CD4-positive, alpha-beta memory T cell (primary cell): ENCODE data around the gene HOXA10. TPM values are rescaled to one million over a fixed set of nuclear protein-coding genes. Genes with fewer than 3 reads are reported as not detected.

ENCODE experiments used
- CTCF ChIA-PET: fragments of 350-600 bp; sonication (Branson Sonifier 250); formaldehyde crosslinking; loops from one replicate; lab custom pipeline; 2021; ENCODE audit warnings: inconsistent platforms; ENCODE audit not compliant: partially characterized antibody; lab: Charles Lee
- POLR2A ChIA-PET: fragments of 350-600 bp; sonication (Branson Sonifier 250); formaldehyde crosslinking; loops from one replicate; lab custom pipeline; 2021; ENCODE audit not compliant: partially characterized antibody; lab: Charles Lee
- DNase-seq, 5 donors: peaks; one replicate each; pipeline versions ENCODE4 v3.0.0 to v3.0.0-alpha.2; 2020 to 2022; ENCODE audit warnings: mixed read lengths in 1 of 5
- H3K27ac ChIP-seq: one replicate; pipeline ENCODE4 v1.7.0; 2013; ENCODE audit warnings: low read depth, low read length
- H3K27me3 ChIP-seq: 2 replicates; pipeline ENCODE4 v1.7.0; 2013; ENCODE audit warnings: mild to moderate bottlenecking, low read length, moderate library complexity; ENCODE audit not compliant: insufficient read depth
- H3K36me3 ChIP-seq: 2 replicates; pipeline ENCODE4 v1.7.0; 2013; ENCODE audit warnings: mild to moderate bottlenecking, low read length, moderate library complexity; ENCODE audit not compliant: insufficient read depth
- H3K4me1 ChIP-seq: 2 replicates; pipeline ENCODE4 v1.7.0; 2013; ENCODE audit warnings: mild to moderate bottlenecking, low read length, moderate library complexity; ENCODE audit not compliant: insufficient read depth
- H3K4me3 ChIP-seq, 2 donors: one replicate each; pipeline ENCODE4 v1.7.0; 2013; ENCODE audit warnings: low read length in 2 of 2, mild to moderate bottlenecking in 1 of 2
- H3K9me3 ChIP-seq, 2 donors: one replicate each; pipeline ENCODE4 v1.7.0; 2013; ENCODE audit warnings: low read length in 2 of 2, control low read depth in 1 of 2; ENCODE audit not compliant: control insufficient read depth in 1 of 2
- H3K27ac Mint-ChIP-seq, 7 donors: one replicate each; pipeline ENCODE4 v1.8.0; 2020 to 2021; ENCODE audit warnings: mixed read lengths in 7 of 7, mild to moderate bottlenecking in 6 of 7, inconsistent platforms in 3 of 7, moderate library complexity in 3 of 7
- H3K27me3 Mint-ChIP-seq, 2 donors: one replicate each; pipeline ENCODE4 v1.8.0; 2020 to 2021; ENCODE audit warnings: mixed read lengths in 2 of 2
- H3K36me3 Mint-ChIP-seq, 2 donors: one replicate each; pipeline ENCODE4 v1.8.0; 2020 to 2021; ENCODE audit warnings: mixed read lengths in 2 of 2, inconsistent platforms in 1 of 2, mild to moderate bottlenecking in 1 of 2
- H3K4me1 Mint-ChIP-seq, 4 donors: one replicate each; pipeline ENCODE4 v1.8.0; 2020 to 2021; ENCODE audit warnings: mixed read lengths in 4 of 4, mild to moderate bottlenecking in 1 of 4
- H3K4me3 Mint-ChIP-seq, 8 donors: one replicate each; pipeline ENCODE4 v1.8.0; 2020 to 2021; ENCODE audit warnings: mixed read lengths in 8 of 8, mild to moderate bottlenecking in 7 of 8, moderate library complexity in 6 of 8, inconsistent platforms in 3 of 8
- H3K9me3 Mint-ChIP-seq, 8 donors: one replicate each; pipeline ENCODE4 v1.8.0; 2020 to 2021; ENCODE audit warnings: mixed read lengths in 8 of 8, mild to moderate bottlenecking in 5 of 8, inconsistent platforms in 3 of 8, moderate library complexity in 1 of 8
- intact Hi-C: fragments of 100-400 bp; cut with micrococcal nuclease; formaldehyde crosslinking; loops from one replicate; pipeline ENCODE4 v1.15.1; 2023
- polyA plus RNA-seq, 2 donors: library from polyadenylated mRNA; unstranded; fragments of 300-500 nt; fragmentation: Illumina TruSeq; gene quantifications; one replicate each; pipeline ENCODE4 v1.2.3, GENCODE V29; 2021
- total RNA-seq, 2 experiments: library from RNA; stranded (reverse); gene quantifications; one replicate each; pipeline ENCODE4 v1.2.3, GENCODE V29; 2021

Gene HOXA10
- total and polyA plus RNA-seq, 4 experiments from 2014 or later = not detected

DNA sequence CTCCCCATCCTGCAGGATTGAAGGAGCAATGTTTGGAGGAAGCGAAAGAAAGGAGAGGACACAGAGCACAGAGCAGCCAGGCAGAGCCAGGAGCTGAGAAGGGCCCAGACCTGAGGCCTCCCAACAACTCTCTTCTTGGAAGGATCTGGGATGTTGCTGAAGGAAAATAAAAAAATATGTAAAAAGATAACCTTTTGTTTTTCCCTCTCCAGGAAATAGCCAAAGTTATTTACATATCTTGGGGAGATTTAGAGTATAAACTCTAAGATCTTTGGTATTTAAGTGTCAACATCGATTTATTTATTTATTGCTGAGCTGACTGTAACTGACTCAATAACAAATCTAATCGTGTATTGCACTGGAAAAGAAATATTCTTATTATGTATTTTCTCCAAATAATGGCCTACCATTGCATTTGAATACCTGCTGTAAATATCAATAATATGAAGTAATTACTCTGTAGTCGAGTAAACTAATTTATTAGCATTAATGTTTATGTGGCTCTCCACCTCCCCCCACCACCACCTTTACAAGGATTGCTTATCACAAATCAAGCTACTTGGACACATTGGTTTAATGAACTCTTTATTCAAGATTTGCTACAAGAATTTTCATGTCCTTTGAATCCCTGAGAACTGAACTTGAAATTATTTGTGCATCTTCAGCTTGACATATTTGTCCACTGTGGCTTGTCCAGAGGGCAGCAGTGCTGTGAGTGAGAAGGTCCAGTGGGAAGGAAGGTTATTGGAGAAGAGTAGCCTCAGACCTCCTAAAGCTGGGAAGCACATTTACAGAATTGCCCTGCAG lies 12.8 kb upstream of the HOXA10 start:
- peak overlapping the region in 7 of 8 donors; percentile 21 to 88 (median 76) for H3K4me3 Mint-ChIP-seq
- peaks cover 0 to 11% (median 1%) of the 10 kb centered on the region in 8 donors for H3K9me3 Mint-ChIP-seq
- CTCF ChIA-PET = interaction anchor here (0.9 to 4.9 kb wide), 8 partner anchors 8 to 822 kb away, joined by 3 to 38 read pairs (median 6); no protein-coding TSS in a partner anchor
- H3K27ac Mint-ChIP-seq = peak overlapping the region in 4 of 7 donors; percentile 15 to 89 (median 58)
- Histone ChIP-seq H3K4me3 (no peak overlapping the region), H3K27me3 (peaks cover 90% of the 10 kb centered on the region), H3K36me3 (no peaks in the 10 kb centered on the region), H3K4me1 (peaks cover 65% of the 10 kb centered on the region), H3K27ac (no peak overlapping the region), H3K9me3 (no peaks in the 10 kb centered on the region)
- intact Hi-C loops = no loop called here
- H3K4me1 Mint-ChIP-seq = peaks cover 28 to 77% (median 44%) of the 10 kb centered on the region in 4 donors
- H3K36me3 Mint-ChIP-seq = peaks cover 0 to 1% of the 10 kb centered on the region in 2 donors
- POLR2A ChIA-PET = interaction anchor here (1.0 to 3.1 kb wide), 5 partner anchors 9 to 987 kb away, joined by 3 to 9 read pairs (median 7); partner anchors contain the start of gene HOXA13
- no peak for DNase-seq
- H3K27me3 Mint-ChIP-seq = peaks cover 73 to 78% of the 10 kb centered on the region in 2 donors

DNA sequence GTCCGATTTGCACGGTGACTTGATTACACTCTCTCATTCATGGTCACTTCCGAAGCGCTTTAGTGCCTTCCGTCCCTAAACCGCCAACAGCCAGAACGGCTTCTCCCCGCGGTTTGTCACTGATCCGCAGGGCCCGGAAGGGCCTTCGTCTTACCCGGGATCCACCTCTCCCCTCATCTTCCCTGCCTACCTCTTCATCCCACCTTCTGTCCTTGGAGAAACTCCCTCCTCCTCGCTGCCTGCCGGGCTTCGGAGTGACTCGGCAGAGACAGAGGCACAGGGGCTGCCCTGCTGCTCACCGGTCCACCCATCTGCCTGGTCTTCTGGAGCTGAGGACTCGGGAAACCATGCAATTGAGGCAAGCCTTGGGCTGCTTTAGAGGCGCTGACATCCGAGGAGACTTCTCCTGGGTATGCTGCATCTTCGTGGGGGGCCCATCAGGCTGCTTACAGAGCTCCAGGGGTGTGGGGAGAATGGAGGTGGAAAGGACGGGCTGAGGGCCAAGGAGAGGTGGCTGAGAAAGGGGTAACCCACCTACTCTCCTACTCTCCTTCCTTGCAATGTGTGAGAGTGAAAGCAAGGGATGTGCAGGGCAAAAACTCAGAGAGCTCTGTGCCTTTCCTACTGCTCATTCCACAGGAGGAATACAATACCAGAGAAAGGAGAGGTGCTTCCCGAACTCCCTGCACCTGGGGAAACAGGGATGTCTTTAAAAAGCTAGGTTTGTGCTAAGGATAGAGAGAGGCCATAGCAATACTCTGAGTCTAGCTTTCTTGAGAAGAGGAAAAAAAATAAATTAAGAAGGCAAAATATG lies 11.9 kb upstream of the HOXA10 start:
- POLR2A ChIA-PET = interaction anchor here (1.0 to 3.1 kb wide), 5 partner anchors 9 to 986 kb away, joined by 3 to 9 read pairs (median 5); no protein-coding TSS in a partner anchor
- CTCF ChIA-PET = interaction anchor here (1.6 to 4.9 kb wide), 6 partner anchors 8 to 503 kb away, joined by 5 to 38 read pairs (median 8); no protein-coding TSS in a partner anchor
- H3K27ac ChIP-seq = no peak overlapping the region
- intact Hi-C loops = no loop called here
- no peak for DNase-seq
- H3K9me3 ChIP-seq = no peaks in the 10 kb centered on the region
- Mint-ChIP-seq H3K4me1 (peaks cover 28 to 70% (median 44%) of the 10 kb centered on the region in 4 donors), H3K9me3 (peaks cover 0 to 11% (median 1%) of the 10 kb centered on the region in 8 donors), H3K4me3 (peak overlapping the region; percentile 67 to 88 (median 77)), H3K27me3 (peaks cover 67 to 78% of the 10 kb centered on the region in 2 donors), H3K36me3 (peaks cover 0 to 1% of the 10 kb centered on the region in 2 donors), H3K27ac (peak overlapping the region in 6 of 7 donors; percentile 57 to 89 (median 68))
- H3K4me3 ChIP-seq = no peak overlapping the region
- H3K36me3 ChIP-seq = no peaks in the 10 kb centered on the region
- H3K4me1 ChIP-seq = peaks cover 59% of the 10 kb centered on the region
- peaks cover 82% of the 10 kb centered on the region for H3K27me3 ChIP-seq

- Histone ChIP-seq H3K27ac (no peak within 1 kb of the TSS), H3K27me3 (peaks cover 80% of the 10 kb centered on the region), H3K4me1 (peaks cover 59% of the 10 kb centered on the region), H3K9me3 (no peaks in the 10 kb centered on the region), H3K4me3 (peak within 1 kb of the TSS in 1 of 2 donors; percentile 39), H3K36me3 (no peaks in the 10 kb centered on the region)
- Mint-ChIP-seq H3K36me3 (peaks cover 0 to 1% of the 10 kb centered on the region in 2 donors), H3K27ac (peak within 1 kb of the TSS in 6 of 7 donors; percentile 64 to 89 (median 68)), H3K27me3 (peaks cover 65 to 74% of the 10 kb centered on the region in 2 donors), H3K9me3 (peaks cover 0 to 11% (median 1%) of the 10 kb centered on the region in 8 donors), H3K4me1 (peaks cover 29 to 63% (median 44%) of the 10 kb centered on the region in 4 donors), H3K4me3 (peak within 1 kb of the TSS; percentile 67 to 88 (median 77))
- ChIA-PET CTCF (interaction anchor here (0.5 to 1.6 kb wide), 4 partner anchors 9 to 577 kb away, joined by 3 to 8 read pairs (median 4); no protein-coding TSS in a partner anchor), POLR2A (interaction anchor here (0.9 to 3.1 kb wide), 5 partner anchors 10 to 17 kb away, joined by 3 to 9 read pairs (median 3); no protein-coding TSS in a partner anchor)
- intact Hi-C loops = no loop called here
- DNase-seq = no peak
Observed at GRCh38 chr7:27185013-27185853, 11.1 kb upstream of the HOXA10 start, which contains the start of gene HOXA11. Gene HOXA11, minus strand, starts transcription at chr7:27185232. Its CDS starts 88 bp downstream, at chr7:27185144.

- H3K9me3 Mint-ChIP-seq = peaks cover 0 to 11% (median 1%) of the 10 kb centered on the region in 8 donors
- Histone ChIP-seq H3K4me1 (peaks cover 60% of the 10 kb centered on the region), H3K36me3 (no peaks in the 10 kb centered on the region), H3K27me3 (peaks cover 77% of the 10 kb centered on the region), H3K27ac (no peak overlapping the region), H3K9me3 (no peaks in the 10 kb centered on the region), H3K4me3 (peak overlapping the region in 1 of 2 donors; percentile 39)
- POLR2A ChIA-PET = interaction anchor here (0.6 to 3.1 kb wide), 8 partner anchors 10 to 334 kb away, joined by 3 to 9 read pairs (median 3); partner anchors contain the start of gene HOXA10
- peak overlapping the region; percentile 64 to 88 (median 76) for H3K4me3 Mint-ChIP-seq
- H3K36me3 Mint-ChIP-seq = peaks cover 1 to 4% of the 10 kb centered on the region in 2 donors
- H3K27ac Mint-ChIP-seq = peak overlapping the region in 6 of 7 donors; percentile 3 to 89 (median 65)
- peaks cover 27 to 61% (median 44%) of the 10 kb centered on the region in 4 donors for H3K4me1 Mint-ChIP-seq
- CTCF ChIA-PET = interaction anchor here (0.5 to 1.6 kb wide), 4 partner anchors 12 to 576 kb away, joined by 3 to 8 read pairs (median 6); no protein-coding TSS in a partner anchor
- peaks cover 61 to 70% of the 10 kb centered on the region in 2 donors for H3K27me3 Mint-ChIP-seq
- peak in 1 of 5 donors; percentile 37 for DNase-seq
- intact Hi-C loops = loop anchor here (1.0 kb wide), 1 partner anchor 11 kb away; no protein-coding TSS in a partner anchor
Observed at GRCh38 chr7:27184337-27185012, 10.4 kb upstream of the HOXA10 start.

DNA sequence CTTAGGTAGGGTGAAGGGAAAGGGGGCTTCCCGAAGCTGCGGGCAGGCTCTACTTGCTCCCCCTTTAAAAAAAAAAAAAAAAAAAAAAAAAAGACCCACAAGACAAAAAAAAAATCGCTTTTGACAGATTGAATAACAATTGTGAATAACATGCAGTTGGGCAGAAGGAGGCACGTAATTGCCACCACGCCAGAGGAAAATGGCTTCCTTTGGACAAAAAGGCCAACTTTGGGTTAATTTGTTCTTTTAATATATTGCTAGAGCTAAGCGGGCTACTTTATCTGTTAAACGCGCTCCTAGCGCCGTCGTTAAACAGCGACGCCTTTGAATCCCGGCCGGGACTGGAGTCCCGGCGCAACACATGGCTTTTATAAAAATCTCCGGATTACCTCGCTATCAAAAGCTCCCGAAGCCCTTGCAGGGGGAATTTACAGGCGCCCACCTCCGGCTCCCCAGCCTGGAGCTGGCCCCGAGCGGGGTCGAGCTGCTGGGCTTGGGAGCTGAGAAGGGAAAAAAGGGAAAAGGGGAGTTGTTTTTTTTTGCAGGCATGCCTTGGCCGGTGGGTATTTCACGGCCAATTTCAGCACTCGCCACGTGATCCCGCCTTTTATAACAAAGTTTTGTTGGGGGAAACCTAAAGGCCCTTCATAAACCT lies 9.7 kb upstream of the HOXA10 start:
- ChIA-PET POLR2A (interaction anchor here (0.5 to 2.0 kb wide), 7 partner anchors 10 to 984 kb away, joined by 3 to 9 read pairs (median 3); partner anchors contain the start of gene HOXA10), CTCF (interaction anchor here (1.0 to 1.6 kb wide), 3 partner anchors 11 to 508 kb away, joined by 3 to 6 read pairs (median 3); no protein-coding TSS in a partner anchor)
- Mint-ChIP-seq H3K9me3 (peaks cover 0 to 15% (median 1%) of the 10 kb centered on the region in 8 donors), H3K4me3 (peak overlapping the region in 7 of 8 donors; percentile 61 to 77 (median 72)), H3K4me1 (peaks cover 27 to 59% (median 42%) of the 10 kb centered on the region in 4 donors), H3K27ac (peak overlapping the region in 3 of 7 donors; percentile 62 to 89 (median 68)), H3K27me3 (peaks cover 67 to 73% of the 10 kb centered on the region in 2 donors), H3K36me3 (peaks cover 1 to 4% of the 10 kb centered on the region in 2 donors)
- no peaks in the 10 kb centered on the region for H3K9me3 ChIP-seq
- intact Hi-C loops = loop anchor here (1.0 kb wide), 1 partner anchor 11 kb away; no protein-coding TSS in a partner anchor
- no peak for DNase-seq
- H3K27me3 ChIP-seq = peaks cover 76% of the 10 kb centered on the region
- H3K4me3 ChIP-seq = no peak overlapping the region
- peaks cover 55% of the 10 kb centered on the region for H3K4me1 ChIP-seq
- H3K27ac ChIP-seq = no peak overlapping the region
- H3K36me3 ChIP-seq = no peaks in the 10 kb centered on the region
